SU-DHL-6 (cell line): Measurements from ENCODE around the gene TSPAN32.

ENCODE experiments used
- CTCF ChIP-seq: fragments of 200-600 bp; sonication (generic); IDR thresholded peaks from one replicate; pipeline ENCODE4 v1.5.1; 2017; ENCODE audit warnings: antibody characterized with exemption, mild to moderate bottlenecking, low read length, moderate library complexity; ENCODE audit not compliant: insufficient read depth, poor library complexity, severe bottlenecking
- EZH2phosphoT487 ChIP-seq: fragments of 200-600 bp; sonication (generic), shearing (Covaris generic); conservative IDR thresholded peaks from 2 replicates; pipeline ENCODE4 v1.6.1; 2018; ENCODE audit warnings: mild to moderate bottlenecking, antibody characterized with exemption, low read length, moderate library complexity, mixed read lengths

- TF ChIP-seq CTCF (no peak), EZH2phosphoT487 (no peak)
Measured at GRCh38 chr11:2346014-2346413, 44.2 kb downstream of the TSPAN32 start.
